HepG2 (cell line): ENCODE data around the gene CIAO3. TPM values are rescaled to one million over a fixed set of nuclear protein-coding genes. Genes with fewer than 3 reads are reported as not detected.

Experiments used
- ATAC-seq: fragments of 200-7000 bp; cut with Tn5 transposase; 3 replicates; pipeline ENCODE4 v1.9.1; 2020; ENCODE audit warnings: mild to moderate bottlenecking, moderate library complexity
- BruUV-seq: library from RNA; stranded (reverse); fragments of 400-500 nt; replicated peaks from 2 replicates; lab custom pipeline; 2021; lab: Mats Ljungman, UMichigan
- CTCF ChIA-PET: fragments of 300-600 bp; formaldehyde crosslinking; extraction: SDS; loops from one replicate; lab custom pipeline; 2021; ENCODE audit warnings: low total read pairs, inconsistent platforms, low intra/inter-chr PET ratio; lab: Yijun Ruan, JAX
- POLR2A ChIA-PET: fragments of 350-600 bp; sonication (Branson Sonifier 250); formaldehyde crosslinking; loops from one replicate; lab custom pipeline; 2020; ENCODE audit warnings: antibody characterized with exemption, inconsistent platforms; lab: Yijun Ruan, JAX
- DNase-seq: peaks from one replicate; pipeline ENCODE4 v3.0.0-alpha.2; 2015; ENCODE audit warnings: low spot score
- FAIRE-seq: peaks from 3 replicates; lab custom pipeline; 2011; peaks lifted over from hg19 to GRCh38; lab: Jason Lieb, UNC
- H2AFZ ChIP-seq: one replicate; pipeline ENCODE4 v1.6.1; 2011; ENCODE audit warnings: low read length, inconsistent platforms
- H3K27ac ChIP-seq: fragments of 300-600 bp; 3 replicates; pipeline ENCODE4 v1.8.0; 2011; ENCODE audit warnings: mixed run types, mild to moderate bottlenecking, mixed read lengths, low read length, inconsistent platforms; ENCODE audit not compliant: insufficient read depth; ENCODE audit errors: extremely low read length
- H3K27me3 ChIP-seq, 2 experiments: fragments of 200-600 bp in 1 of 2; 2 replicates in 1 of 2; 3 replicates in 1 of 2; pipeline versions ENCODE4 v1.6.0 to v1.8.0; 2011; ENCODE audit warnings: low read length in 2 of 2, mild to moderate bottlenecking in 2 of 2, moderate library complexity in 2 of 2, inconsistent platforms in 1 of 2; ENCODE audit not compliant: insufficient read depth in 2 of 2, control insufficient read depth in 1 of 2
- H3K36me3 ChIP-seq, 2 experiments: fragments of 200-600 bp in 1 of 2; replicated peaks in 1 of 2; 2 replicates in 1 of 2; 3 replicates in 1 of 2; pipeline versions ENCODE4 v1.5.1 to v1.8.0; 2011; ENCODE audit warnings: low read length in 2 of 2, inconsistent platforms in 1 of 2; ENCODE audit not compliant: insufficient read depth in 2 of 2, control insufficient read depth in 1 of 2
- H3K4me1 ChIP-seq: 2 replicates; pipeline ENCODE4 v1.5.1; 2012; ENCODE audit warnings: low read length, inconsistent platforms; ENCODE audit not compliant: insufficient read depth
- H3K4me2 ChIP-seq: 2 replicates; pipeline ENCODE4 v1.6.0; 2011; ENCODE audit warnings: low read depth, low read length, inconsistent platforms
- H3K4me3 ChIP-seq, 3 experiments: fragments of 200-600 bp in 1 of 3; sonication (generic), shearing (Covaris generic) in 1 of 3; replicated peaks in 1 of 3; 2 replicates each; pipeline ENCODE4 v1.5.1; 2011 to 2016; ENCODE audit warnings: low read length in 3 of 3, inconsistent platforms in 2 of 3, low read depth in 2 of 3, mild to moderate bottlenecking in 2 of 3, control low read depth in 1 of 3, mixed read lengths in 1 of 3; ENCODE audit not compliant: insufficient read depth in 1 of 3
- H3K79me2 ChIP-seq: one replicate; pipeline ENCODE4 v1.6.1; 2011; ENCODE audit warnings: low read length, inconsistent platforms; ENCODE audit not compliant: insufficient read depth
- H3K9ac ChIP-seq: 2 replicates; pipeline ENCODE4 v1.6.0; 2011; ENCODE audit warnings: mild to moderate bottlenecking, low read depth, low read length, inconsistent platforms; ENCODE audit not compliant: insufficient read depth
- H3K9me3 ChIP-seq: 2 replicates; pipeline ENCODE4 v1.5.1; 2012; ENCODE audit warnings: mild to moderate bottlenecking, low read length
- H4K20me1 ChIP-seq: 2 replicates; pipeline ENCODE4 v1.6.0; 2011; ENCODE audit warnings: inconsistent platforms, mild to moderate bottlenecking, low read length, moderate library complexity; ENCODE audit not compliant: insufficient read depth
- AHR ChIP-seq: IDR thresholded peaks from 2 replicates; pipeline ENCODE4 v1.6.1; 2018; ENCODE audit warnings: missing genetic modification reagents, missing compliant biosample characterization
- CENPX ChIP-seq: sonication (generic); formaldehyde crosslinking; IDR thresholded peaks from 2 replicates; pipeline ENCODE4 v1.9.0; 2021; ENCODE audit warnings: mild to moderate bottlenecking, missing genetic modification reagents, moderate library complexity
- KDM1A ChIP-seq: IDR thresholded peaks from 2 replicates; pipeline ENCODE4 v1.6.1; 2016; ENCODE audit warnings: missing compliant biosample characterization
- KLF15 ChIP-seq: sonication (generic); formaldehyde crosslinking; IDR thresholded peaks from 2 replicates; pipeline ENCODE4 v1.8.1; 2023; ENCODE audit warnings: borderline replicate concordance, mild to moderate bottlenecking, inconsistent platforms, missing genetic modification reagents, mixed read lengths
- NFE2L1 ChIP-seq: sonication (generic); formaldehyde crosslinking; IDR thresholded peaks from 2 replicates; pipeline ENCODE4 v1.4.0; 2020; ENCODE audit warnings: missing genetic modification reagents, mild to moderate bottlenecking, borderline replicate concordance
- STAT5B ChIP-seq: sonication (generic); formaldehyde crosslinking; IDR thresholded peaks from 2 replicates; pipeline ENCODE4 v1.4.0; 2020; ENCODE audit warnings: missing genetic modification reagents
- THAP7 ChIP-seq: sonication (generic); formaldehyde crosslinking; IDR thresholded peaks from 2 replicates; pipeline ENCODE4 v1.8.1; 2023; ENCODE audit warnings: mild to moderate bottlenecking, missing genetic modification reagents
- TRIM24 ChIP-seq: sonication (generic); formaldehyde crosslinking; IDR thresholded peaks from 2 replicates; pipeline ENCODE4 v1.8.0; 2022; ENCODE audit warnings: mild to moderate bottlenecking, missing genetic modification reagents
- ZNF281 ChIP-seq: sonication (generic); formaldehyde crosslinking; IDR thresholded peaks from 2 replicates; pipeline ENCODE4 v1.4.0; 2020; ENCODE audit warnings: missing genetic modification reagents, borderline replicate concordance
- ZNF646 ChIP-seq: sonication (generic); formaldehyde crosslinking; IDR thresholded peaks from 2 replicates; pipeline ENCODE4 v1.9.0; 2021; ENCODE audit warnings: mild to moderate bottlenecking, missing genetic modification reagents
- ZNF800 ChIP-seq: sonication (generic); formaldehyde crosslinking; IDR thresholded peaks from 2 replicates; pipeline ENCODE4 v1.4.0; 2020; ENCODE audit warnings: missing genetic modification reagents
- WGBS: methylation state at CpG from one replicate; pipeline ENCODE4 v1.1.6; 2017; ENCODE audit warnings: low lambda C conversion rate; 5-methylcytosine and 5-hydroxymethylcytosine counted together
- in situ Hi-C: cut with HindIII; loops from 2 replicates; pipeline ENCODE4 v1.10.0; 2017; ENCODE audit warnings: low pct_unique_long_range_greater_than_20kb; ENCODE audit not compliant: extremely low pct_ligation_motif_present
- intact Hi-C: fragments of 100-400 bp; cut with micrococcal nuclease; formaldehyde crosslinking; loops from one replicate; pipeline ENCODE4 v1.10.0; 2022; ENCODE audit not compliant: unreplicated experiment
- polyA plus RNA-seq, 8 experiments: library from polyadenylated mRNA; depleted of rRNA in 3 of 8; stranded (reverse) in 7 of 8; unstranded in 1 of 8; fragments of >200 nt; fragmentation: Illumina TruSeq in 4 of 8; extraction: Trizol in 4 of 8; gene quantifications; 2 replicates each; pipeline versions ENCODE4 v1.2.1 to v1.2.3, GENCODE V29; 2011 to 2016; ENCODE audit warnings: low read depth in 4 of 8, missing spikeins in 1 of 8, mixed read lengths in 1 of 8; ENCODE audit not compliant: insufficient read depth in 1 of 8
- total RNA-seq, 5 experiments: library from RNA; depleted of rRNA; stranded (reverse); fragments of >200 nt; fragmentation: Illumina TruSeq; extraction: Trizol; gene quantifications; 2 replicates each; pipeline ENCODE4 v1.2.3, GENCODE V29; 2016; ENCODE audit warnings: low read depth in 1 of 5

The CIAO3 gene
- total and polyA plus RNA-seq, 2 of the 13 experiments (the other 11 are each of a cell fraction or from before 2014, with no cell fraction given) = 21.7 to 25.0 TPM

- peaks cover 8% of the 10 kb centered on the region for H3K79me2 ChIP-seq
- in situ Hi-C loops (no loop called here), intact Hi-C loops (no loop called here)
- no peak for FAIRE-seq
- ChIA-PET POLR2A (interaction anchor here (1.2 kb wide), 1 partner anchor 34 kb away, joined by 3 read pairs; the partner anchor contains the start of gene ANTKMT), CTCF (interaction anchor here (1.1 to 1.5 kb wide), 2 partner anchors 19 to 76 kb away, joined by 3 to 4 read pairs; partner anchors contain the start of gene RHOT2)
- no peak overlapping the region for H3K4me2 ChIP-seq
- no peaks in the 10 kb centered on the region for H3K9me3 ChIP-seq
- no peak for ATAC-seq
- H2AFZ ChIP-seq = no peak overlapping the region
- no peak overlapping the region for H3K4me3 ChIP-seq
- H3K4me1 ChIP-seq = peaks cover 25% of the 10 kb centered on the region
- no peak overlapping the region for H3K27ac ChIP-seq
- over 99% methylated on average over 28 of the region's 51 CpGs for WGBS
- H3K9ac ChIP-seq = no peak overlapping the region
- H3K27me3 ChIP-seq = no peaks in the 10 kb centered on the region; a peak in 1 of 5 replicates
- H3K36me3 ChIP-seq = peaks cover 10 to 17% of the 10 kb centered on the region in 2 experiments; a peak in 4 of 5 replicates
- no peak for DNase-seq
- BruUV-seq = no TSS peak
- no peaks in the 10 kb centered on the region for H4K20me1 ChIP-seq
- TF ChIP-seq ZNF800 (CRISPR knock-in tag) (no peak), ZNF646 (no peak), AHR (no peak), KDM1A (CRISPR knock-in tag) (no peak), THAP7 (CRISPR knock-in tag) (no peak), STAT5B (CRISPR knock-in tag) (no peak), ZNF281 (CRISPR knock-in tag) (no peak), TRIM24 (no peak), KLF15 (CRISPR knock-in tag) (no peak), CENPX (no peak), NFE2L1 (CRISPR knock-in tag) (no peak)
Observed at GRCh38 chr16:686459-687260, 54.1 kb downstream of the CIAO3 start.
